HG02588 (cell line): ENCODE results near the gene TGFBR3.

ENCODE experiments used
- ATAC-seq: cut with Tn5 transposase; IDR thresholded peaks from one replicate; pipeline ENCODE4 v1.9.1; 2021; ENCODE audit warnings: mild to moderate bottlenecking, moderate library complexity; ENCODE audit not compliant: unreplicated experiment

The TGFBR3 gene

DNA sequence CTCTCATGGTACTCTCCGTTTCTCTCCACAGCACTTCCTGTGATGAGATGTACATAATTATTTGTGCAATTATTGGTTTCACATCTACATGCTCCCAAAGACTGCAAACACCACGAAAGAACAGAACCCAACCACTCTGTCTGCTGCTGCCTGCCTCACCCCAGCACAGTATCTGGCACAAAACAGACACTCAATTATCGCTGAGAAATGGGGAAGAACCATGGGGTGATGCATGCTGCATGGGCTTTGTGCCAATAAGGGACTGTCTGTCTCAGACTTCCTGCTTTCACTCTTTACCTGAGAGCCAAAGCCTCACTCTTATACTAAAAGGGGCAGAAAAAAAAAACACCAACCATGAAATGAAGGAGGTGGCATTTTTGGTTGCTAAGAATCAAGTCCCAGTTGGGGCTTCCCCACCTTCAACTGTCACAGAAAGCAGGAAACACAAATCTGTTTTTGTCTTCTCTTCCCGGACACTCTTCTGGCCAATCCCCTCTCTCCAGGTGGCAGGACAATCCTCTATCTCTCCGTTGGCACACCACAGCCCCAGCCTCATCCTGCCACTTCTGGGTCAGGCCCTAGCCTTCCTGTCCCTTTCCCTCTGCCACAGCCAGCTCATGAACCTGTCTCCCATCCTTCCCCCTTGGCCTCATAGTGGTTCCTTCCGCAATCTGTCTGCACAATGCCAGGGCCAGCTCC, 82.0 kb downstream of the TGFBR3 start:
- ATAC-seq = peak; percentile 85

DNA sequence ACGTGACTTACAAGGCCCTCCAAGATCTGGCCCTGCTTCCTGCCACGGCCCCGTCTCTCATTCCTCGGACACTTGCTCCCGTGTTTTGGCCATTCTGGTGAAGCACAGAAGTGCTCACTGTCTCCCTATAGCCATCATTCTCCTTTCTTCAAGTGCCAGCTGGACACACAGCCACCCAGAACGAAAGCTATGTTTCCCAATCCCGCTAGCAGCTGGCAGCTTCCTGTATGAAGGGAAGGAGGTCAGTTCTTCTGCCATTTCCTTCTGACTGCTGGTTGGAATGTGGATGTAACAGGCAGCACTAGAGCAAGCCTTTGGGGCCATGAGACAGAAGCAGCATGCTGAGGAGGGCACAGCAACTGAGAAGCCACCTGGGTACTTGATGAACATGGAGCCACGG, 82.8 kb downstream of the TGFBR3 start:
- no peak for ATAC-seq

DNA sequence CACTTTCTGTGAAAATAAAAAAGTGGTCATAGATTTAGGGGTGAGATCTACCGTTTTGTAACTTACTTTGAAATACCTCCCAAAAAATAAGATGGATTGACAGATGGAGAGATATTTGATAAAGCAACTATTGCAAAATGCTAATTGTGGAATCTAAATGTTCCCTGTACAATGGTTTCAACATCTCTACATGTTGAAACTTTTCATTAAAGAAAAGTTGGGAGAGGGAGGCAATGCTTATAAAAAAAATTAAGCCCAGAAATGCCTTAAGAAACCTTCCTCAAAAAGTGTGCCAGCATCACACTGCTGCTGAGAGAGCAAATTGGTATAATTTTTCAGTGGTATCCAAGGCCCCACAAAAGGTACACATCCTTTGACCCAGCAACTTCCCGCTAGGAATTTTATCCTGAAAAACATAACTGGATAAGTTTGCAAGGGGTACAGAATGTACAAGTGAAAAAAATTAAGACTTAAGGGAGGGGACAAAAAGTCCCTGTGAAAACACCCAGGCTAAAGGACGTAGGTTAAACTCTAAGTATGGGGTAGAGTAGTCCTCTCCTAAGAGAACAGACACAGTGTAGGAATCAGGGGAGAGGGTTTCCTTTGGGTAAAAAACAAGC, 84.3 kb downstream of the TGFBR3 start:
- ATAC-seq = no peak

GRCh38 chr1:91799863-91800262, 86.1 kb downstream of the TGFBR3 start:
- ATAC-seq = no peak

GRCh38 chr1:91799159-91799558, 86.8 kb downstream of the TGFBR3 start:
- ATAC-seq = no peak

- ATAC-seq = no peak
Observed at GRCh38 chr1:91798740-91799139, 87.2 kb downstream of the TGFBR3 start.

GRCh38 chr1:91798241-91798648, 87.7 kb downstream of the TGFBR3 start:
- no peak for ATAC-seq

DNA sequence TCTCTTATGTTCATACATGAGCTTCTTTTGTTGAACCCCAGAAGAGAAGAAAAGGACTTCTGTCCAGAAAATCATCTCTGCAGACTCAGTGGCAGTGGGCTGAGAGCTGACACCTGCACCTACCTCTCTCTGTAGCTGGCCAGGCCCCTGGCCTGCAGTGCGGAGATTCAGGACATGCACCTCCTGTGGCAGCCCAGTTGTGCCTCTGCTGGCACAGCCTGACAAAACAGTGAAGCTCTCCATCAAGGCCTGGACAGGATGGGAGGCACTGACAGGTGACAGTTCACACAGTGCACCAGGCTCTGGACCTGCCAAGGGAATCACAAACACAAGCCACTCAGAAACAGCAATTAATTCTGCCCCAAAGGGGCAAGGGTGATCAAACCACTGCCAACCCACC, 88.8 kb downstream of the TGFBR3 start:
- no peak for ATAC-seq

DNA sequence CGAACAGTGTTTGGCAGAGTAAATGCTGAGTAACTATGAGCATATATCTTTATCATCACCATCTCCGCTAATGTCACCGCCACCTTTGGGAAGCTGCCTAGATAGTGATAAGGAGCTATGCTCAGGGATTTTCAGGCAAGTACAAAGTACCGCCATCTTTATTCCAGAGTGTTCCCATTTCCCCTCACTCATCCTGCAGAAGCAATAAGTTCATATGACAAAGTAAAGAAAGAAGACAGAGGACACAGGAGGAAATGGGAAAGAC, 89.6 kb downstream of the TGFBR3 start:
- ATAC-seq = no peak

- ATAC-seq = no peak
Observed at GRCh38 chr1:91795591-91796389, 90.2 kb downstream of the TGFBR3 start.

GRCh38 chr1:91793877-91794276, 92.1 kb downstream of the TGFBR3 start:
- no peak for ATAC-seq

DNA sequence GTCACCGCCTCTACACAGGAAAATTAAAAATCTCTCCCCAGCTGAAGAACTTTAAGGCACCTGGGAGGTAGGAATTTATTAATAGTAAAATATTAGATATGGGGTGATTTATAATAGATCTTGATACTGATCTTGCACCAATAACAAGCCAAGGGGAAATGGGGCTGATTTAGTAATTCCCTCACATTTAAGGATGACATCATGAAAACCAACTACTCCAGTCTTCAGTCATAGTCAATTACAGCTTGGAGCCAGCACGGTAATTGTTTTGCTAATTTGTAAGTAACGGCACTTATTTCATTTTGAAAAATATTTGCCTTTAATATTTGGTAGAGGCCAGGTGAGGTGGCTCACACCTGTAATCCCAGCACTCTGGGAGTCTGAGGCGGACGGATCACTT, 92.8 kb downstream of the TGFBR3 start:
- no peak for ATAC-seq

- no peak for ATAC-seq
Observed at GRCh38 chr1:91792489-91793071, 93.4 kb downstream of the TGFBR3 start.

DNA sequence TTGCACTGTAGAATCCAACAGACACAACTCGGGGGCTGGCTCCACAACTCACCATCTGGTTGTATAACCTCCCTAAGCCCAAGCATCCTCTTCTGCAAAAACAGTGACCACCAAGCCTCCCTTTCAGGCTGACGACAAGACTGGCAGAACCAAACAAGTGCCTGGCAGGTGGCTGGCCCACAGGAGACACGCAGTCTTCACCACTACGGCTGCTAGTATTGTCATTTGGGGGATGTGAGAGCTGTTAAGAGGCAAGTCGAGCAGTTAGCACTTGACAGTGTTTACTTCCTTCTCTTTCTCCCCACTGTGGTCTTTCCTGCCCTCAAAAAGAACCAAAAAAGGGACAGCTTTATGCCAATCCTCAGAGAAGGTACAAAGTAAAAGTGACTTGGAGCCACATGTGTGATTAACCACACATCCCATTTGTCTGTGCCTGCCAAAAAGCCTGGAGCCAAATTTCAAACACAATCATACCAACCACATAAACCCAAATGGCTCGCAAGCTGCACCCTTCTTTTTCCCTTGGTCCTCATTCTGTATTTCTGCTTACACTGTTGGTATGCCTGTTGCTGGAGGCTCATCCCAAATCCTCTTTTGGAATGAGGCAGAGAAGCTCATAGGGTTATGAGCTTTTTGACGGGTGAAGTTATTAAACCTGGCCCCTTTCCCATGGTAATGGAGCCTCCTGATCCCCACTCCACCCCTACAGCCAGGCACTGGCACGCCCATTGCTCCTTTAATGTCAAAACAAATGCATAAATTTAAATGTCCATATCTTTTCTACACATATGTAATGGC, 94.1 kb downstream of the TGFBR3 start:
- no peak for ATAC-seq

- ATAC-seq = no peak
Observed at GRCh38 chr1:91791103-91791502, 94.8 kb downstream of the TGFBR3 start.

- ATAC-seq = no peak
Observed at GRCh38 chr1:91790392-91790791, 95.6 kb downstream of the TGFBR3 start.

DNA sequence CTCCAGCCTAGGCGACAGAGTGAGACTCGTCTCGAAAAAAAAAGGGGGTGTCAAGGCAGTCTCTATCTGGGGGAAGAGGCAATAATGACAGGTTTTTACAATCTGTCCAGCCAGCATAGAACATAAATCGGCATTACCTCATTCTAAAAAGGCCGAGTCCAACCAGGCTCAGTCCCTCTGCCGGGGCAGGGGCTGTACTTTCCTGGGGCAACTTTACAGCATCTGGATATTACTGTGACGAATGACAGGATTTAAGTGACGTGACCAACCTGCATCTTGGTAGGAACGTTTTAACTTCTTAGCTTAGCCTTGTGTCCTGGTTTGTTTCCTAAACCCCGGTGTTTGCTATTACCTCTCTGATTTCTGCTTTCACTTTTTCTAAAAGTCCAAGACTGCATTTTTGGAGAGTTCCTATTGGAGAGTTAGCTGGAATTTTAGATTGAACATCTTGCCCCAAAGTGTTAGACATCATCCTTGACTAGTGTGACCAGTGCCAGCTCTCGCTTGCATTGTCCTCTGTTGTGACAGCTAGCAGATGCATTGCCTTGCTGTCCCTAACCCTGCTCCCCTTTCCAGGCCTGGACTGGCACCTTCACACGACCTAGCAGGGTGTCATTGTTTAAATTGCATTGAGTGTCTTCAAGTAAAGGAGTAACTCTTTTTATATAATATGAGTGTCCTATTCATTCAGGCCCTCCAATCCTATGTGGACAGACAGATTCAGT, 96.5 kb downstream of the TGFBR3 start:
- ATAC-seq = no peak

- no peak for ATAC-seq
Observed at GRCh38 chr1:91787919-91788318, 98.0 kb downstream of the TGFBR3 start.

- no peak for ATAC-seq
Observed at GRCh38 chr1:91784616-91785015, 101.3 kb downstream of the TGFBR3 start.

- no peak for ATAC-seq
Observed at GRCh38 chr1:91784191-91784590, 101.8 kb downstream of the TGFBR3 start.
